GM12875 (cell line): ENCODE data around the gene DCP1B.

Source experiments
- H3K4me3 ChIP-seq: one replicate; pipeline ENCODE4 v1.5.1; 2011; ENCODE audit warnings: low read depth, low read length, control low read depth
- TF ChIP-seq, protein P1 (sequence below): IDR thresholded peaks from 2 replicates; pipeline ENCODE4 v1.5.1; 2011; ENCODE audit warnings: low read depth, mild to moderate bottlenecking, control low read depth, inconsistent platforms, low read length, moderate library complexity, borderline replicate concordance; ENCODE audit not compliant: insufficient read depth

DCP1B gene

DNA sequence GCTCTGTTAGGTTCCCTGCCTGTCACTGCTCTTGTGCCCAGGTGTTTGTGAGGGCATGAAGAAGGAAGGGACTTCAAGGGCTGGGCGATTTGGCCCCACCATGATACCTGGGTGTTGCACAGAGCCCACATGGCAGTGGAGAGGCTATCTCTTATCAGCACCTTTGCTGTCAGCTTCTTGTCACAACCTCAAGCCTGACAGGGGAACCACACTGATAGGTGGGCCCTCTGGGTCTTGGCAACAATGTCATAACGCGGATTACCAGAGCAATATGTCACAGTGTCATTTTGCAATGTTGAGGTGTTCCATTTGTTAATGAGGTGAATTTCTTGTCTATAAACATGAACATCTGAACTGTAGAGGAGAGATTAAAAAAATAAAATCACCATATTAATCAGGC is 25.6 kb upstream of the DCP1B start:
- H3K4me3 ChIP-seq: no peak overlapping the region
- TF ChIP-seq, protein P1, sequence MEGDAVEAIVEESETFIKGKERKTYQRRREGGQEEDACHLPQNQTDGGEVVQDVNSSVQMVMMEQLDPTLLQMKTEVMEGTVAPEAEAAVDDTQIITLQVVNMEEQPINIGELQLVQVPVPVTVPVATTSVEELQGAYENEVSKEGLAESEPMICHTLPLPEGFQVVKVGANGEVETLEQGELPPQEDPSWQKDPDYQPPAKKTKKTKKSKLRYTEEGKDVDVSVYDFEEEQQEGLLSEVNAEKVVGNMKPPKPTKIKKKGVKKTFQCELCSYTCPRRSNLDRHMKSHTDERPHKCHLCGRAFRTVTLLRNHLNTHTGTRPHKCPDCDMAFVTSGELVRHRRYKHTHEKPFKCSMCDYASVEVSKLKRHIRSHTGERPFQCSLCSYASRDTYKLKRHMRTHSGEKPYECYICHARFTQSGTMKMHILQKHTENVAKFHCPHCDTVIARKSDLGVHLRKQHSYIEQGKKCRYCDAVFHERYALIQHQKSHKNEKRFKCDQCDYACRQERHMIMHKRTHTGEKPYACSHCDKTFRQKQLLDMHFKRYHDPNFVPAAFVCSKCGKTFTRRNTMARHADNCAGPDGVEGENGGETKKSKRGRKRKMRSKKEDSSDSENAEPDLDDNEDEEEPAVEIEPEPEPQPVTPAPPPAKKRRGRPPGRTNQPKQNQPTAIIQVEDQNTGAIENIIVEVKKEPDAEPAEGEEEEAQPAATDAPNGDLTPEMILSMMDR: no peak

- H3K4me3 ChIP-seq: no peak overlapping the region
- TF ChIP-seq, protein P1: no peak
Observed at GRCh38 chr12:2027351-2027750, 23.1 kb upstream of the DCP1B start.

- no peak overlapping the region for H3K4me3 ChIP-seq
- TF ChIP-seq, protein P1: no peak
Observed at GRCh38 chr12:2023365-2023764, 19.1 kb upstream of the DCP1B start.

DNA sequence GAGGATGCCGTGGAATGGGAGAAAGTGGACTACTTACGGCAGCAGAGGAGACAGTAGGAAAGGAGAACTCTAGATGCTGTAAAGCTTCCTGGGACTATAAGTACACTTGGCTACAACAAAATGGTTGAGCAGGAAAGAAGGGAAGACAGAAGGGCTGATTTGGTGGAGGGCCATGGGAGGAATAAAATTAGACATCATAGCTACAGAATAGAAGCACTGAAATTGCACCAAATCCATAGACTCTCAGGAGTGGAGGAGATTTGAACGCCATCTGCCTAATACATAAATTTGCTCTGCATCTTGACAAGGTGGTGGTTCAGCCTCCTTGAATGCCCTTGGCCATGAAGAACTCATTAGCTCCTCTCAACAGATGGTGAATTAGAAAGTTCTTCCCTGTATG is 16.3 kb upstream of the DCP1B start:
- TF ChIP-seq, protein P1: no peak

GRCh38 chr12:2019126-2019525 is 14.9 kb upstream of the DCP1B start:
- TF ChIP-seq, protein P1: no peak
- no peak overlapping the region for H3K4me3 ChIP-seq

More for the DNA sequence above, 16.3 kb upstream of the DCP1B start:
- H3K4me3 ChIP-seq: no peak overlapping the region

- H3K4me3 ChIP-seq: no peak overlapping the region
- TF ChIP-seq, protein P1: no peak
Observed at GRCh38 chr12:2018391-2018790, 14.1 kb upstream of the DCP1B start.

DNA sequence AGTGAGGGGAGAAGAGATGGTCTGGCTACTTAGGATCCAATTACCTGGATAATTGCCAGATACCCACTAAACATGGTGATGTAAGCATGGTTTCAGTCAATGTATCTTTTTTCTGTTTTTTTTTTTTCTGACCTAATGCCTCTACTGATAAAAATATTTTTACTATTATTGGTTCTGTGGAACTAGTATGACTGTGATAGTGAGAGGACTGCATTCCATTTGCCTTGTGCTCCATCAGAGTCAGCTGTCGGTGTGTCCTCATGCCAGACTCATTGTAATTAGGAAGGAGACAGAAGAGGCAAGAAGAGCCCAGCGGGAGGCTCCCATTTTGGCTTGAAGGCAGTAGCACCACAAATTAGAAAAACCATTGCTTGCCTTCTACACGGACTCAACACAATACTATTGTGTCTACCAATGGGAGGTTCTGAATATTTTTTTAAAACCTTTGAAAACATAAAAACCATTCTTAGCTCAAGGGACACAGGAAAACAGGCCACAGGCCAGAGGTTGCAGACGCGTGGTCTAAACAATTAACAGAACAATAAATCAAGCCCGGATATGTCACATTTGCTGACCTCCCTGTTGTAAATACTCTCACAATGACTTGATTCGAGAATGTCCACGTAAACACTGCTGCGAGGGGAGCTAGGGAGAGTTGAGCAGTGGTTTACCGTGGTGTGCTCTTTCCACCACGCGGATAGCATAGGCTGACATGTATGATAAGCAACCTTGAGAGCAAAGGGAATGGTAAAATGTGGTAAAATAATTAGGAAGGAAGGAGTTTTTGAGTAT is 13.5 kb upstream of the DCP1B start:
- H3K4me3 ChIP-seq: no peak overlapping the region
- TF ChIP-seq, protein P1: no peak
